CD4-positive, alpha-beta T cell treated with Interleukin-10 for 1 hour (primary cell): ENCODE results near the gene EIF2B2.

Experiments used
- DNase-seq: peaks from one replicate; pipeline ENCODE4 v3.0.0-alpha.2; 2020

EIF2B2 gene

DNA sequence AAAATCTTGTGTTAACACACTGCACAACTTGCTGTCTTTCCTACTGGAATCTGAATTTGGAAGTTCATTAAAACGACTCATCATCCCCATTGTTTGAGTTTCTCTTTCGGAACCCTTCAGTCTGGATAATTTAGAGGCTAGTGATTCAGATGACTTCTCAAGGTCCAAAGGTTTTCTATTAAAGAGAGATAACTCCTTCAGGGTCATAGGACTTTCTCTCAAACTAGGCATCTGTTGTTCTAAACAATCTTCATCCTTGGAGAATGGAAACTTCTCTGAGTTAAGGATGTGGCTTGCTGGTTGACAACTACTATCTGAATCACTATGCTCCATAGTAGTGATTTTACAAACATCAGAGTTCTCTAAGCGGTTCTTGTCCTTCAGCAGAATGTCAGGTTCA is 44.2 kb downstream of the EIF2B2 start:
- no peak for DNase-seq

GRCh38 chr14:75047506-75047905 is 44.8 kb downstream of the EIF2B2 start:
- DNase-seq: no peak

DNA sequence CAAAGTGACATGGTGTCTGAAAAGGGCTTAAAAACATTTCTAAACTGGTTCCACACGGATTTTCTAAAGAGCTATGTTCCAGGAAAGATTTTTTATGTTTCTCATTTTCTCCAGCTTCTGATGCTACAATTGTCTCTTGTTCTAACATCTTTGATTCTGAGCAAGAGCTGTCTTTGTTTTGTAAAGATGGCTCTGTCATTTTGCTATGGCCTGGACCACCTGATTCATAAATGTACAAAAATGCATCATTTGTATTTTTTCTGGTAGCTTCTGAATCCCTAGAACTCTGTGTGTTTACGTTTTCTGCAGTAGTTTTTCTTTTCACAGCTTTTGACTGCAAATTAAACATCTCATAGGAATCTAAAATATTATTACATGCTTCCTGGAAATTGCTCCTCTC is 45.4 kb downstream of the EIF2B2 start:
- no peak for DNase-seq

- DNase-seq: no peak
Measured at GRCh38 chr14:75049136-75049535, 46.4 kb downstream of the EIF2B2 start.

DNA sequence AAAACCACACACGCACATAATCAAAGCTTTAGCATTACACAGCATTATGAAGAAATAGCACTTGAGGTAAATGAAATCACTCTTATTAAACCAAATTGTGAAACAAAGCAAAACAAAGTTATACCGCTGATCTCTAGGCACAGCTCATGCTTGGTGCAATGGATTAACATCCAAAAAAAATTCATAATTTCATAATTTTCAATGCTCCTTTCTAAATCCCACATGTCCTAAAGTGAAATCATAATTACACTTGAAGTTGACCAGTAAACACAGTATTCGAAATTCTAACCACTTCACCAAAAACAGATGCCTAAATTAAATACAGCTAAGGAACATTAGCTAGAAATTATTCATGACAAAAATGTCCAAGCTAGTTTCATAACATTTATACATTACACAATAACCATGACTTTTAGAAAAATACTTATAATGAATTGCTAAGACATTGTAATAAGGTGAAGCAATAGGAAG is 47.0 kb downstream of the EIF2B2 start:
- no peak for DNase-seq

DNA sequence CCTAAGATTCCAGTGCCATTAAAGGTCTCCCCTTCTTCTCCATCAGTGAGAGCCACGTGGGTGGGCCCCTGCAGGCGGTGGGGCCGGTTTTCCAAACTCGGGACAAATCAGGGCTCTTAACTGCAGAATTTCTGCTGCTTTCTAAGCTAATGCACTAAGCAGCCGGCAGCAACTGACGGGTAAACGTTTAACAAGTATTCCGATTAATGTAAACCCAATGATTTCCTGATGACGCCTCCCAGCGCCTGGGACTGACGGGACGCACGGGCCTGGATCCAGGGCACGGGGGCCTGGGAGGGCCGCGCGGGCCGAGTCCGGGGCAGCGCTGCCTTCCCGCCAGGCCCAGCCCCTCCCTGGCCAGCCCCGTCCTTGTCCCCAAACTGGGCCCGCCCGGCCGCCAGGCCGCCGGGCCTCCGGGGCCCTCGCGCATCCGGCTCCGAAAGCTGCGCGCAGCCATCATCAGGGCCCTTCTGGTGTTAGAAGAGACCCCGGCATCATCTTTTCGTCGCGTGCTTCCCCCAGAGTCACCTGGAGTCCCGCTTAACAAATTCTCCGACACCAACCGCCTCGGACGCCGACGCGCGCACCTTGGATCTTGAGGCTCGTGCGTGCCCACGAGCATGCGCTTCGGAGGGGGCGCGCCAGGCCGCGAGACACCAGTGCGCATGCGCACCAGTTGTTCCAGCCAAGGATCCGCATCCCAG is 48.3 kb downstream of the EIF2B2 start, which contains the start of gene MLH3:
MLH3 (minus strand) TSS at position 616 of the 704 bp plus-strand sequence. CDS start 1,812 bp downstream, outside the sequence.
- DNase-seq: peak; percentile 84

GRCh38 chr14:75051556-75051899 is 48.8 kb downstream of the EIF2B2 start:
- DNase-seq: no peak

DNA sequence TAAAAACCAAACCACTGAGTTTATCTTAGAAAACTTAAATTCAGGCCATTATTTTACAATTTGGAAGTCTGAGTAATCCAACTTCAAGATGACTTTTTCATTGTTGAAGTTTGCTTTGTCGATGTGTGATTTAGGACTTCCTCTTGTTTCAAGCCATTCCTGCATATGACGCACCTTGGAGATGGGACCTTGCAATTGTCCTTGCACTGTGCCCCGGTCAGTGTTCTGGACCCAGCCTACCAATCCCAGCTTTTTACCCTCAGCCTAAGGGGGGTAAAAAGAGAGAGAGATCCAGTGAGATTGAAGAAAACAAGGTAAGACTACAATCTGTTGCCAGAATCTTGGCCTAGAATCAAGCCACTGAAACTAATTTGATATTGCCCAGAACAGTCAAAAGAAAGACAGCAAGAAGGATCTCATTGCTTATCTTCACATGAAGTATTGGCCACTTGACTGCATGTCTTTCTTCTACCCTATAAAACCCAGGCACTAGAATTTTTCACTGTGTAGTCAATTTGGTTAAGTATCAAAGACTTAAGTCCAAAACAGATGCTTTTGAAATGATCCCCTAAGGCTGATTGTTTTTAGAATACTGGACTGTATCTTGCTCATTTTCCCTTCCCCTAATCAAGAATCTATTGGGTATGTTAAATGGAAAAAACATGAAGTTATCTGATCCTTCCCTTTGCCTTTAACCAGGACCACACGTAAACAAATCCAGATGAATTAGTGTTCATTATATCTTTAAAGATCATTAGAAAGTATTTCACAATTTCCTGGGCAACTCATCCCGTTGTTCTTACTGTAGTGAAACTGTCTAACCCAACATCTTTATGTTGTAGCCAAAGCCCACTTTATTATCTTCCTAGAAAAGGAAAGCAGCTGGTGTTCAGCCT is 50.9 kb downstream of the EIF2B2 start:
- DNase-seq: no peak

DNA sequence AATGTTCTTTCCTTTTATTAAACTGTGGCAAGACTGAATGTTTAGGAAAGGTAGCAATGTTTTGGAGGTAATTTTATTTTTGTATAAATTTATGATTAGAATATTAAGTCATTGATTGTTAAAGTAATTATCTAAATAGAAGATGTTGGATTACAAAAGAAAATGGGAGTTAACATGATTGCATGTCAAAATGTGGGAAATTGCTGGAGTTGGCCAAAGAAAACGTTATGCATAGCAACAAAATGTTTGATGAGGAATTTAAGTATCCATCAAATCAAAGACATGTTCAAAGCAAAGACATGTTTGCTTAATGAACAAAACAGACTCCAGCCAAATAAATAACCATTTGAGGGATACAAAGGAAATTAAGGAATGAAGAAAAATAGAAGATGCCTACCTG is 51.7 kb downstream of the EIF2B2 start:
- no peak for DNase-seq

- DNase-seq: no peak
Measured at GRCh38 chr14:75059642-75060041, 56.9 kb downstream of the EIF2B2 start.

DNA sequence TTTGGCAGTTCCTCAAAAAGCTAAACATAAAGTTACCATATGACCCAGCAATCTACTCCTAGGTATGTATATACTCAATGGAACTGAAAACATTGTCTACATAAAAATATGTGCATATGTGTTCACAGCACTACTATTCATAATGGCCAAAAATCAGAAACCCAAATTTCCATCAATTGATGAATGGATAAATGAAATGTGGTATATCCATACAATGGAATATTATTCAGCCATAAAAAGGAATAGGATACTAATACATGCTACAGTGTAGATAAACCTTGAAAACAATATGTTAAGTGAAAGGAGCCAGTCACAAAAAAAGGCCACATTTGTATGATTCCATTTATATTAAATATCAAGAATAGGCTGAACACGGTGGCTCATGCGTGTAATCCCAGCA is 57.7 kb downstream of the EIF2B2 start:
- no peak for DNase-seq
